Activated T-helper 17 cell treated with anti-CD3 and anti-CD28 coated beads, Interleukin-2, amount 50 U/mL, for 72 hours (primary cell): ENCODE results near the gene RABEP2. TPM values are rescaled to one million over a fixed set of nuclear protein-coding genes. Genes with fewer than 3 reads are reported as not detected.
"Not testable (repeated sequence)": the region's sequence is repeated elsewhere in the genome, so short reads cannot be mapped to it uniquely, and the experiment has no call there.

Experiments
- ATAC-seq: fragments of 150-1000 bp; cut with Tn5 transposase; replicated peaks from 2 replicates; pipeline ENCODE4 v1.10.0; 2021; ENCODE audit warnings: mild to moderate bottlenecking, moderate library complexity
- H3K27ac Mint-ChIP-seq: one replicate; pipeline ENCODE4 v1.8.0; 2022; ENCODE audit warnings: mixed read lengths
- H3K27me3 Mint-ChIP-seq: one replicate; pipeline ENCODE4 v1.8.0; 2022; ENCODE audit warnings: mixed read lengths
- H3K36me3 Mint-ChIP-seq: one replicate; pipeline ENCODE4 v1.8.0; 2022; ENCODE audit warnings: low read depth, mild to moderate bottlenecking, mixed read lengths
- H3K4me1 Mint-ChIP-seq: one replicate; pipeline ENCODE4 v1.8.0; 2022; ENCODE audit warnings: mixed read lengths
- H3K4me3 Mint-ChIP-seq: one replicate; pipeline ENCODE4 v1.8.0; 2022; ENCODE audit warnings: mild to moderate bottlenecking, mixed read lengths
- H3K9me3 Mint-ChIP-seq: one replicate; pipeline ENCODE4 v1.8.0; 2022; ENCODE audit warnings: mixed read lengths
- total RNA-seq, 2 donors: library from RNA; stranded (reverse); gene quantifications; one replicate each; pipeline ENCODE4 v1.2.3, GENCODE V29; 2022

The RABEP2 gene
- 10 to 100 TPM; 21.5 to 34.1 TPM for total RNA-seq

- ATAC-seq = peak; percentile 89
- Mint-ChIP-seq H3K36me3 (peaks cover 30% of the 10 kb centered on the region), H3K4me3 (peak within 1 kb of the TSS; percentile 100), H3K9me3 (no peaks in the 10 kb centered on the region), H3K27ac (peak within 1 kb of the TSS; percentile 100), H3K4me1 (peaks cover 14% of the 10 kb centered on the region), H3K27me3 (no peaks in the 10 kb centered on the region)
Measured at GRCh38 chr16:28924762-28925385, at the start of gene RABEP2. RABEP2 (minus strand) TSS chr16:28925238; CDS start chr16:28925163, 75 bp downstream.

DNA sequence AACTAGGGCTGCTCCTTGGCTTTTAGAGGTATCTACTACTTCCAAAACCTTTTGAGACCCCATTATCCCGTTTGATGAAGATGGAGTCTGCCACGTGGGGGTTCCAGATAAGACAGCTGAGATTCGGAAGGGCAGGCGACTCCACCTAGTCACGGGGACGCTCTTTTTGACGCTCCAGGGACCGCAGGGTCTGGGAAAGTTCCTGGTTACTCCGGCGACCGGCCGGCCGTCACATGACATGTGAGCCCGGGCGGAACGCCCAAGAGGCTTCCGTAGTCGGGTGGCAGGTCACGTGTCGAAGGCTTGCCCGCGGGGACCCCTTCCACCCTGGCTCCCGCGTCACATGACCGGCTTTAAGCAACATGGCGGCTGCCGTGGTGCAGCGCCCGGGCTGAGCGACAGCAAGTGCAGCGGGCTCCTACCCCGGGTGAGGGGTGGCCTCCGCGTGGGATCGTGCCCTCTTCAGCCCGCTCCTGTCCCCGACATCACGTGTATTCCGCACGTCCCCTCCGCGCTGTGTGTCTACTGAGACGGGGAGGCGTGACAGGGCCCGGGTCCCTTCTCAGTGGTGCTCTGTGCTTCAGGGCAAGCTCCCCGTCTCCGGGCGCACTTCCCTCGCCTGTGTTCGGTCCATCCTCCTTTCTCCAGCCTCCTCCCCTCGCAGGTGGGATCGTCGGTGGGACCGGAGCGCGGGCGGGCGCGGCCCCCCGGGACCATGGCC is 49.6 kb upstream of the RABEP2 start, which contains the start of gene SPNS1:
Gene SPNS1, plus strand, starts transcription at position 342 of the 721 bp plus-strand sequence. Its CDS starts 374 bp downstream, at position 716.
- H3K9me3 Mint-ChIP-seq = no peaks in the 10 kb centered on the region

DNA sequence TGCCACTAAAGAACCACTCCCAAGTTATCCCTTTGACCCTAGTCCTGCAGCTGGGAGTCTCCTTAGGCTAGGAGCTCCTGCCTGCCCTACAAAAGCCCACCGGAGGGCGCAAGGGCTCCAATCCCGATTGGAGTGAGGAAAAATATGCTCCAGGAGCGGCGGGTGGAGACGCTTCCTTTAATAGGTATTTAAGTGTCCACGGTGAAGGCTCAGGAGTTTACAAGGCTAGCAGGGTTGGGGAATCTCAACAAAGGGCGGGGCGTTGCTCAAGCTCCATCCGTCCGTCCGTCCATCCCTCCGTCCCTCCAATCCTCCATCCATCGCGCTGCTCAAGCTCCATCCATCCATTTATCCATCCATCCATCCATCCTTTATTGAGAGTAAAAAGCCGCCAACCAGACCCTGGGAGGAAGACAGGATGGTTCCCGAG is 49.0 kb upstream of the RABEP2 start:
- Mint-ChIP-seq H3K4me1 (peaks cover 19% of the 10 kb centered on the region), H3K9me3 (no peaks in the 10 kb centered on the region), H3K36me3 (peaks cover 24% of the 10 kb centered on the region), H3K4me3 (peak overlapping the region; percentile 98), H3K27me3 (no peaks in the 10 kb centered on the region), H3K27ac (peak overlapping the region; percentile 98)
- ATAC-seq = peak; percentile 18

More for the DNA sequence above, 49.6 kb upstream of the RABEP2 start, which contains the start of gene SPNS1:
- Mint-ChIP-seq H3K4me3 (peak within 1 kb of the TSS; percentile 98), H3K36me3 (peaks cover 25% of the 10 kb centered on the region), H3K27me3 (no peaks in the 10 kb centered on the region), H3K27ac (peak within 1 kb of the TSS; percentile 98), H3K4me1 (peaks cover 19% of the 10 kb centered on the region)
- peak; percentile 97 for ATAC-seq

GRCh38 chr16:28969696-28970095 is 44.7 kb upstream of the RABEP2 start:
- H3K9me3 Mint-ChIP-seq, H3K4me3 Mint-ChIP-seq, H3K27ac Mint-ChIP-seq, H3K4me1 Mint-ChIP-seq, H3K27me3 Mint-ChIP-seq, ATAC-seq: not testable (repeated sequence)
- peaks cover 29% of the 10 kb centered on the region for H3K36me3 Mint-ChIP-seq

- H3K27me3 Mint-ChIP-seq = no peaks in the 10 kb centered on the region
- H3K9me3 Mint-ChIP-seq = no peaks in the 10 kb centered on the region
- H3K4me3 Mint-ChIP-seq = no peak overlapping the region
- no peaks in the 10 kb centered on the region for H3K4me1 Mint-ChIP-seq
- H3K36me3 Mint-ChIP-seq = peaks cover 47% of the 10 kb centered on the region
- no peak for ATAC-seq
- no peak overlapping the region for H3K27ac Mint-ChIP-seq
Measured at GRCh38 chr16:28967156-28967555, 42.1 kb upstream of the RABEP2 start.

- H3K9me3 Mint-ChIP-seq = no peaks in the 10 kb centered on the region
- peak overlapping the region; percentile 48 for H3K27ac Mint-ChIP-seq
Measured at GRCh38 chr16:28964496-28964895, 39.5 kb upstream of the RABEP2 start.

GRCh38 chr16:28964072-28964471 is 39.0 kb upstream of the RABEP2 start:
- no peak for ATAC-seq
- Mint-ChIP-seq H3K4me3 (no peak overlapping the region), H3K9me3 (no peaks in the 10 kb centered on the region), H3K27ac (peak overlapping the region; percentile 48), H3K4me1 (no peaks in the 10 kb centered on the region), H3K27me3 (no peaks in the 10 kb centered on the region), H3K36me3 (peaks cover 77% of the 10 kb centered on the region)

More at GRCh38 chr16:28964496-28964895, 39.5 kb upstream of the RABEP2 start:
- Mint-ChIP-seq H3K4me3 (no peak overlapping the region), H3K36me3 (peaks cover 73% of the 10 kb centered on the region), H3K27me3 (no peaks in the 10 kb centered on the region), H3K4me1 (no peaks in the 10 kb centered on the region)
- no peak for ATAC-seq

- H3K27me3 Mint-ChIP-seq = no peaks in the 10 kb centered on the region
- H3K4me1 Mint-ChIP-seq = no peaks in the 10 kb centered on the region
- H3K4me3 Mint-ChIP-seq = no peak overlapping the region
- H3K36me3 Mint-ChIP-seq = peaks cover 99% of the 10 kb centered on the region
- no peak for ATAC-seq
- no peaks in the 10 kb centered on the region for H3K9me3 Mint-ChIP-seq
- no peak overlapping the region for H3K27ac Mint-ChIP-seq
Measured at GRCh38 chr16:28958836-28959235, 33.8 kb upstream of the RABEP2 start.

- Mint-ChIP-seq H3K27me3 (no peaks in the 10 kb centered on the region), H3K4me1 (no peaks in the 10 kb centered on the region), H3K9me3 (no peaks in the 10 kb centered on the region), H3K36me3 (peaks cover 99% of the 10 kb centered on the region), H3K27ac (no peak overlapping the region), H3K4me3 (no peak overlapping the region)
- no peak for ATAC-seq
Measured at GRCh38 chr16:28958216-28958615, 33.2 kb upstream of the RABEP2 start.

DNA sequence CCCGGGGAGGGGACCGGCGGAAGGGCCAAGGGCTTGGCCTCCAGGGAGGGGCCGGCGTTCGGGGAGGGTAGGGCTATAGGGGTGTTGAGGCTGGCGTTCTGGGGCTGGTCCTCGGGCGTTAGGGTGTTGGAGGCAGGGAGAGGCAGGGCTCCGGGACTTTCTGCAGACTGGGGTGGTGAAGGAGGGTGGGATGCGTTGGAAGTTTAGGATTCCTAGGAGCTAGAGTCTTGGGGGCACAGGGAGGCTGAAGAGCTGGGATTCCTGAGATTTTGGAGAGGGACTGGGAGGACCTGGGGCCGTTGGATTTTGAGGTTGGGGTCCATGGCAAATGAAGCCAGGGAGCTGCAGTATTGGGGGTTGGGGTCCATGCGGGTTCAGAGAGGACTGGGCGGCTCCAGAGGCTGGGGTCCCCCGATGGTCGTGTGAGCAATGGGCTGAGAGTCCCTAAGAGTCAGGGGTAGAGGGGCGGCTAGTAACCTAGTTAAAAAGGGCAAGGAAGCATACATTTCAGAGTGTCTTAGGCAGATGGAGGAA is 26.4 kb upstream of the RABEP2 start:
- Mint-ChIP-seq H3K27ac (peak overlapping the region; percentile 88), H3K27me3 (no peaks in the 10 kb centered on the region), H3K4me3 (peak overlapping the region; percentile 82), H3K4me1 (peaks cover 15% of the 10 kb centered on the region), H3K9me3 (no peaks in the 10 kb centered on the region), H3K36me3 (peaks cover 61% of the 10 kb centered on the region)
- ATAC-seq = no peak

- peak; percentile 98 for ATAC-seq
- Mint-ChIP-seq H3K27me3 (no peaks in the 10 kb centered on the region), H3K9me3 (no peaks in the 10 kb centered on the region), H3K36me3 (peaks cover 55% of the 10 kb centered on the region), H3K4me3 (peak within 1 kb of the TSS; percentile 82), H3K4me1 (peaks cover 17% of the 10 kb centered on the region), H3K27ac (peak within 1 kb of the TSS; percentile 88)
Measured at GRCh38 chr16:28950648-28951409, 25.8 kb upstream of the RABEP2 start, which contains the start of gene NFATC2IP. NFATC2IP (plus strand) TSS chr16:28950937; CDS start chr16:28951012, 75 bp downstream.

- no peak for ATAC-seq
- H3K27me3 Mint-ChIP-seq = no peaks in the 10 kb centered on the region
- peaks cover 13% of the 10 kb centered on the region for H3K36me3 Mint-ChIP-seq
- H3K4me1 Mint-ChIP-seq = peaks cover 14% of the 10 kb centered on the region
- H3K9me3 Mint-ChIP-seq = no peaks in the 10 kb centered on the region
- H3K4me3 Mint-ChIP-seq = no peak overlapping the region
- H3K27ac Mint-ChIP-seq = no peak overlapping the region
Measured at GRCh38 chr16:28946681-28947080, 21.6 kb upstream of the RABEP2 start.

GRCh38 chr16:28943281-28943680 is 18.2 kb upstream of the RABEP2 start:
- H3K27me3 Mint-ChIP-seq = no peaks in the 10 kb centered on the region
- H3K27ac Mint-ChIP-seq = no peak overlapping the region
- H3K4me3 Mint-ChIP-seq = no peak overlapping the region
- H3K4me1 Mint-ChIP-seq = peaks cover 11% of the 10 kb centered on the region
- ATAC-seq = no peak
- H3K36me3 Mint-ChIP-seq = no peaks in the 10 kb centered on the region
- no peaks in the 10 kb centered on the region for H3K9me3 Mint-ChIP-seq

GRCh38 chr16:28939825-28940224 is 14.8 kb upstream of the RABEP2 start:
- H3K9me3 Mint-ChIP-seq, H3K36me3 Mint-ChIP-seq, ATAC-seq, H3K27me3 Mint-ChIP-seq, H3K4me3 Mint-ChIP-seq, H3K27ac Mint-ChIP-seq: not testable (repeated sequence)
- H3K4me1 Mint-ChIP-seq = peaks cover 13% of the 10 kb centered on the region
